ENCODE measurements around the gene TCFL5.

DNA sequence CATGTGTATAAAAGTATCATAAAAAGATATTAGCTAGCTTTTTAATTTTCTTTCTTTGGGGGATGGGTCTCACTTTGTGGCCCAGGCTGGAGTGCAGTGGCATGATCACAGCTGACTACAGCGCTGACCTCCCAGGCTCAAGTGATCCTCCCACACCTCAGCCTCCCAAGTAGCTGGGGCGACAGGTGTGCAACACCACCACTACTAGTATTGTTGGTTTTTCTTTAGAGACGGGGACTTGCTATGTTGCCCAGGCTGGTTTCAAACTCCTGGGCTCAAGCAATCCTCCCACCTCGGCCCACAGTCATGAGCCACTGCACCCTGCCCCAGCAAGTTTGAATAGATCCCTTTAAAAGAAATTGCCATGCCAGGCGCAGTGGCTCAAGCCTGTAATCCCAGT is 6.5 kb downstream of the TCFL5 start:
- TF ChIP-seq EZH2 (IDR thresholded peaks at IDR 0.05; ENCODE audit: insufficient read depth, poor library complexity, severe bottlenecking) (no peak), EZH2phosphoT487 (IDR thresholded peaks at IDR 0.05; ENCODE audit: insufficient read depth, low read depth) (no peak)

Data from GM23248 (cell line).